Medulla oblongata (tissue), 1 donor: Measurements from ENCODE around the gene TMPRSS2.

Source experiments
- DNase-seq: peaks from one replicate; pipeline ENCODE4 v3.0.0-alpha.2; 2015; ENCODE audit errors: extremely low spot score

TMPRSS2 gene

DNA sequence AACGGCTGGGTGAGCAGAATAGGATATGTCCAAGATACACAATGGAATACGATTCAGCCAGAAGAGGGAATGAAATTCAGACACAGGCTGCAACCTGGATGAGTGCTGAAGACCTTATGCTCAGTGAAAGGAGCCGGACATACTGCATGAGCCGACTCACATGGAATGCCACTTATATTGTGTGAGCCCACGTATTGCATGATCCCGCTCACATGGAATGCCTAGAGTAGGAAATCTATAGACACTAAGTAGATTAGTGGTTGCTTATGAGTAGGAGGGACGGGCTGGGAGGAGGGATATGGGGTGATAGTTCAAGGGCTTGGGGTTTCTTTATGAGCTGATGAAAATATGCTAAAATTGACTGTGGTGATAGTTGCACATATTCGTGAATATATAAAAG lies 26.8 kb downstream of the TMPRSS2 start:
- DNase-seq = no peak

DNA sequence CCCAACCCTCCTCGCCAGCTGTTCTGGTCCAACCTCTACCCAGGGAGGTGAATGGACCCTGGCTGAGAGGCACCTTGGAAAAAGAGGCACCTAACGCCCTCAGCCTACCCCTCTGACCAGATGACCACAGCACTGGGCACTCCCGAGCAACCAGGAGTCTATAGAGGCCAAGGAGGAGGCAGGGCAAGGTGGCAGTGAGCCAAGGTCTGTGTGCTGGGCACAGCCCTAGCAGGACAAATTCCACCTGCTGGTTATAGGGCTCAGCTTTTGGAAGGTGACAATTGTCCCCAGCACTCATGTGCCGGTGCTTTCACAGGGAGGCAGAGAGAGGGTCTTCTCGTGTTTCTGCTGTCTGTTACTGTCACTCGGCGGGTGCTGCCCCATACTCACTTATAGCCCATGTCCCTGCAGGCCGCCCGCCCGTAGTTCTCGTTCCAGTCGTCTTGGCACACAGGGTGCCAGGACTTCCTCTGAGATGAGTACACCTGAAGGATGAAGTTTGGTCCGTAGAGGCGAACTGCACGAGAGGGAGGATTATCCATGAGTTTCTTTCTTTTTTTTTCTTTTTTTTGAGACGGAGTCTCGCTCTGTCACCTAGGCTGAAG lies 27.8 kb downstream of the TMPRSS2 start:
- DNase-seq = no peak

DNA sequence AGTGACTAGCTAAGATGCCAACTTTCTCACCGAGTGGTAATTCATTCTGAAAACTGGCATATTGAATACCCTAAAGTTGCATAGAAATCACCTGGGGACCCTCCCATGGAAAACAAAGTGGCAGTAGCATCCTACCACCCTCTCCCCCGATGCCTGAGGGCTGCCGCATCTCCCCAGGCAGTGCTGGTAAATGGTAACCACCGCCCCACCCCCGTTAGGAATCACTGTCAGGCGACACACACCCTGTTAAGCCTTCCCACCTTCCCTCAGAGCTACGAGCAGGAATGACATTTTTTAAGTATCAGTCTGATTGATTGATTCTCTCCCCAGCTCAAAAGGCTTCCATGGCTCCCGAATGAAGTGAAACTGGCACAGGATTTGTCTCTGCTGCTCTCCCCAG lies 28.3 kb downstream of the TMPRSS2 start:
- no peak for DNase-seq

DNA sequence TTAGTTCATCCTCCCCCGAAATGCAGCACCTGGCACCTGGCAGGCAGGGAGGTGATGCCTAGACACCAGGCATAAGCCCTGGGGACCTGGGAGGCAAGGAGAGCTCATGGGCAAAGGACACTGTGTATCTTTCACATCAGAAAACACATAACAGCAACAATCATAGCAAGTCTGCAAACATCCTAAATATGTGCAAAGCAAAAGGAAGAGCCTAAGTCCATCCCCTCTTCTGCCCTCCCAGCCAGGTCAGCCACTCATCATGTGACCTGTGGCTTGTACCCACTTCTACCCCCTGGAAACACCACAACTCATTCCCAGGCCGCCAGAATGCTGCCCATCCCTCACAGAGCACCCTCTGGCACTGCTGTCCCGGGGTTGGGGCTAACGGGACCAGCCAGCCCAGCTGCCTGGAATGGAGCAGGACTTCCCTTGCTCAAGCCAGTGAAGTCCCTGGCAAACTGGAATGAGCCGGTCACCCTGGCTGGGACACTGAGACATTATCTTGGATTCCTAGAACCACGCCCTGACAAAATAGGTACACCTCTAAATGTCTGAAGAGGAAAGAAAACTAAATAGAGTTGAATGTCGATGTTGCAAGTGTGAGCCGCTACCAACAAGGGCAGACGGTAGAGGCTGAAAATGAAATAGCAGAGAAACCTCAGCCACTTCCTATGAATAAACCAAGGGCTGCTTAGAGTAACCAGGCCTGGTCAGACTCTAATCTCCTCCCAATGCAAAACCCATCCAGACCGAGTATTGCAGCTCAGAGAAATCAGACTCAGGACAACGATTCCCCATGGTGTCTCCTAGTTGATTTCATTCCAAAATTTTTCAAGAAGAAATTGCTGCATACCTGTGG lies 29.4 kb downstream of the TMPRSS2 start:
- no peak for DNase-seq

DNA sequence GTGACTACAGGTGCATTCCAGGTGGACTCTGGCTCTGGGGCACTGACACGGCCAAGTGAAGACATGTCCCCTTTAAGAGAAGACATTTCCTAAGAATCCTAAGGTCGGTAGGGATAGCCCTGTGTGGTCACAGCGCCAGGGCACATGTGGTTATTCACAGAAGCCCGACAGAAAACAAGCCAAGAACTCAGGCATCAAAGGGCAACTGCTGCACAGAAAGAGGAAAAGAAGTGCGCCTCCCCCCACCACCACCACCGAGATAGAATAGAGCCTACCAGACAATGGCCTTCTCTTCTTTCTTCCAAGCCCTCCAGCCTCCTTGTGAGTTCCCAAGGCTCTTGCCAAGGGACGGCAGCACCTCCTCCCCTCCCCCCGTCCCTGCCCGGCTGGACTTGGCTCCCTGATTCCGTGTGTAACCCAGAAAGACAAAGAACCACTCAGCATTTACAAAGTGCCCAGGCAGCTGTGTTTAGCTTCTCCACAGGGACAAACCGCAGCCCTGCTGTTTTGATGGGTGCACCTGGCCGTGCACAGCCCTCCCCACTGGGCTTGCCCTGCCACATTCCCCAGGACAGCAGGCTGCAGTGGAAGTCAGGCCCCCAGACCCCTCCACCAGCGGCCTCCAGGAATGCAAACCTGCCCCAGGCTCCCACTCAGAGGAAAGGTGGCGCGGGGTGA lies 30.2 kb downstream of the TMPRSS2 start:
- DNase-seq = peak; percentile 72

DNA sequence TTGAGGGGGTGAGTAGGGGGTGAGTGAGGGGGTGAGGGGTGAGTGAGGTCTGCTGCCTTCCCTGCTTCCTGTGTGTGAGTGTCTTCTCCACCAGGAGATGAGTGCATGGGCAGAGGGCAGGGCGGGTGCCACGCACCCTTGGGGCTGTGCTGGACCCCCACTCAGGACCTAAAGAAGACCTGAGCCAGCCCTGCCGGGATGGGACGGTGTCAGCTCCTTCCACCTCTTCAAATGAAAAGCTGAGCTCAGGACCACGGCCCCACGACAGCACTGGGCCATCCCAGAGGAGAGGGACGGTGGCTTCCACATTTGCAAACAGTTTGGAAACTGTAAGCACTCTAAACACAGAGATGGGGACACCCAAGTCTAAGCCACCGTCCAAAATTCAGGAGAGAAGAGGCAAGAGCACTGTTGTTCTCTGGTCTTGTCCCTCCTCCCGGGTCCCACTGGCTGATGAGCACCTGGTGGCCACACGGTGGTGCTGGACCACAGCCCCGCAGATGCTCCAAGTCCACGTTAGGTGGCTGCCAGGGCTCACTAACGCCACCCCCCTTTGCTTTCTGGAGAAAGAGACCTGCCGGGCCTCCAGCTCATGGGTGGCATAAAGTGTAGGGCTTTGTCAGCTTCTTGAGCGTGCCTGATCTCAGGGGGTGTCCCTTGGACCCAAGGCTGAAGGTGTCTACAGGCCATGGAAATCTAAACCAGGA lies 32.1 kb downstream of the TMPRSS2 start:
- no peak for DNase-seq

DNA sequence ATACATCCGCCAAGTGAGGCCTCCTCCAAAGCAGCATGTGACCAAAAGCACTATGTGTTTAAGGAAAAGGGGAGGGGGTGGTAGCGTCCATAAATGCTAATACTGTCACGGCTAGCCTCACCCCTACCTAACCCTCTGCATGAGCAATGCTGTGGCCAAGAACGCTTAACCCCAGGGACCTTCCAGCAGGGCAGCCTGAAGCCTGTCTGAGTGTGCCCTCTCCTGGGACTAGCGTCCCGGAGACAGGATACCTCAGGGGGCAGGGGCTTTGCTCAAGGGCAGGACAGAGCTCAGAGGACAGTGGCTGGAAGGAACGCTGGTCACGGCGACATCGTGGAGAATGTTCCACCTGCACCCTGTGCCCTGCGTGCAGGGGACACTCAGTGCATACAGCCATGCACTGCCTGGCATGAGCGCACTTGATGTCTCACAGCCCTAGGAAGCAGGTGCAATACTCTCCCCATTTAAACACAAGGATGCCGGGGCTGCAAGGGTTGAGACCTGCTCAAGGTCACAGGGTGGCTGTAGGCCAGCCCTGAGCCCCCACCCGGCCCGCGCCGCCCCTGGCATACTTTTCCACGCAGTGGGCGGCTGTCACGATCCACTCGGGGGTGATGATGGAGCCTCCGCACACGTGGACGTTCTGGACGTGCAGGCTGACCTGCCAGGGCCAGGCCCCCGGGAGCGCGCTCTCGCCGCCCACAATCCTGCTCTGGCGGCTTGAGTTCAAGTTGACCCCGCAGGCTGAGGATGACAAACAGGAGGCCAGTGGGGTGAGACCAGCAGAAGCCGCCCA lies 35.0 kb downstream of the TMPRSS2 start:
- no peak for DNase-seq

DNA sequence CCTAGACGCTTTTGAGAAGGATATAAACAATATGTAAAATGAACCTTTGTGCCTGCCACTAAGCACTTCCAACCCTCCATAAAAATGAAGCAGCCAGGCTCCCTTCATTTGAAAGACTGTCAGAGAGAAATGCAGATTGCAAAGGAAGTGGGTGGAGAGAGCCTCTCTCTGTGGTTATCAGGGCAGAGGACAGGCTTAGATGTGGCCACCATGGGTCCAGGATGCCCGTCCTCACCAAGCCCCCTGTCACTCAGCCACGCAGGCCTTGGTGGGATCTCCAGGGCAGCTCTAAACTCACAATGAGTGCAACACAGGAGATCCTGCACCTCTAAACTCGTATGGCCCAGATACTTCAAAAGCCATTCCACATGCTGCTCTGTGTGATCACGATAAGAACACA lies 37.9 kb downstream of the TMPRSS2 start:
- DNase-seq = no peak

DNA sequence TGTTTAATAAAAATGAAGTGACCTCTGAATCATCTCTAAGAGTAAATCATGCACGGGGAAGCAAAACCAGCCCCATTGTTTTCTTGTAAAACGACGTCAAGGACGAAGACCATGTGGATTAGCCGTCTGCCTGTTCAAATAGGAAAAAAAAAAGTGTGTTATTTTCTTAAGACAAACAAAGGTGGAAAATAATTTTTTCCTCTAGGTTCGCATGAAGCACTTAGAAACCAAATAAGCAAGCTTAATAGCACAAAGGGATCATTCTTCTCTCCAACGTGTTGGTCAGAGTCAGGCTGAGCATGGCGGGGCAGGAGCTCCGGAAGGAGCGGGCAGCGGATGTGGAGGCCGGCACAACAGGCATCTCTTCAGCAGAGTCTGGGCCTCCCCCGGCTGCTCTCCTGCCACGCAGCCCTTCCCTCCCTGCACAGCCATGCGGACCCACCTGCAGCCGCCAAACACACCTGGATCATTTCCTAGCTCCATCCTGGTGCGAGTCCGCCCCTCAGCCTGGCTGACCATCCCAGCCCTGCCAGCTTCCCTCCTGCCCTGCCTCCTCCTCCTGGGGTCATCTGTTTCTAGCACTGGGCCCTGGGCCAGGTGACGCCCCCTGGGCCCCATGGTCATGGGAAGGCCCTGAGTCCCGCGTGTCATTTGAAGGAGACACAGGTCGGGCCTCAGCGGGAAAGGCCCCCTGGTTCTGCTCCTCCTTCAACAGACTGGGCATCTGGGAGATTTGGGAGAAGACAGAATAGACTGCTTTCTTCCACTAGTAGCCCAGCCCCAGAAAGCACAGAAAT lies 41.7 kb downstream of the TMPRSS2 start:
- DNase-seq = peak; percentile 17

DNA sequence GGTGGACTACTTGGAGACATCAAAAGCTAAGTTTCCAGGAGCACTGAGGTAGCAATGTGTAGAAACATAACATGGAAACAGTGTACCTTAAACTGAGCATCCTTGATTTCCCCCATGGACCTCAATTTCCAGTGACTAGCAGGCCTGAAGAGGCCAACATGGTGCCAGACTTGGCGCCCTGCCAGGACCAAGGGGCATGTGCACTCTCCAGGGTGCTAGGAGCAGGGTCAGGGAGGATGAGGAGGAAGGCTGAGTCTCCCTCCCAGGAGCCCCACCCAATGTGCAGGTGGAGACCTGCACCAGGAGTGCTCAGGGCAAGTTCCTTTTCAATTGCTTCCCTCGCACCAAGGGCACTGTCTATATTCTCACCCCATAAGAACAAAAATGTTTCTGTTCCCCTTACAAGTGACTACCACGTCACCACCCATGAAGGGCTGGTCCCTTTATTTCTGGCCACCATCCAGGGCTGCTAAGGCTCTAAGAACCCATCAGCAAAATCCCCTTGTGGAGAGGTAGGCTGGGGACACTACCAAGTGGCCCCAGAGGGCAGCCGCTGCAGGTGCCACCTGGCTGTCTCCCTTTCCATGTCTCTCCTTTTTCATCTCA lies 42.7 kb downstream of the TMPRSS2 start:
- DNase-seq = no peak

DNA sequence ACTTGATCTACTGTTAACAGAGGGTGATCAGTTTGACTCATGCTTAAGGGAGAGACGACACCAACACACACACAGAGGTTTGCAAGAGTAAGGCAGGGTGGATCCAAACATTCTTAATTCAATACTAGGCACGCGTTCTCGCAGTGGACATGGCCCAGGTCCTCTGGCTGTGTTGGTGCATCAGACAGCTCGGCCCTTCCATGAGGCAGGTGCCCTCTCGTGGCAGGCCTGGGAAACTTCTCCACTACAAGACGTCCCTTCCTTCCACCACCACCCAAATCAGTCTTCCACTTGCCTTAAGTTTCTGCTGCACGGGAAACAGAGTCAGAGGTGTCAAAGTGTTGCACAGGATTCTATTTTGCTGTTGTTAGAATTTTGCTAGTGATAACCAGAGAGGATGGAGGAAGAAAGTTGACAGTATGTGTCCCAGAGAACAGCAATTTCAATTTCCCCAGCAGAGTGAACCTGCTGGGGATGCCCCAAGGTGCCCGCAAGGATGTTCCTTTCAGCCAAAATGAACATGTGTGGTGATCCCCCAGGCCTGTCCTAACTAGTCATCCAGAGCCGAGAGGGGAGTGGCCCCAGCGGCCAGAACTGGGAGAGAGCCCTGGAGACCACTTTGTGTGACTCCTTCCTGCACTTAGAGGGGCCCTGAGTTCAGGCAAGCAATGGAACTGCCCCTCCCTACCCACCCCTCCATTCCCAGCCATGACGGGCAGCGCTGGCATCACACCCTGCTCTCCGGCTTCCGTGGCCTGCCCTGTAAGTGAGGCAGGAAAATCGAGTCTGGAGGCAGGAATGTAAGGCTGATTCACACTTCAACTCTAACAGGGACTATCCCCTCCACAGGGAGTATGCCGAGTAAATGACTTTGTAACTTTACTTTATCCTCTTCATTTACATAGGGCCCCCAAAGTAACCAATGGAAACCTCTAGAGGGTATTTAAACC lies 47.1 kb downstream of the TMPRSS2 start:
- peak; percentile 77 for DNase-seq

DNA sequence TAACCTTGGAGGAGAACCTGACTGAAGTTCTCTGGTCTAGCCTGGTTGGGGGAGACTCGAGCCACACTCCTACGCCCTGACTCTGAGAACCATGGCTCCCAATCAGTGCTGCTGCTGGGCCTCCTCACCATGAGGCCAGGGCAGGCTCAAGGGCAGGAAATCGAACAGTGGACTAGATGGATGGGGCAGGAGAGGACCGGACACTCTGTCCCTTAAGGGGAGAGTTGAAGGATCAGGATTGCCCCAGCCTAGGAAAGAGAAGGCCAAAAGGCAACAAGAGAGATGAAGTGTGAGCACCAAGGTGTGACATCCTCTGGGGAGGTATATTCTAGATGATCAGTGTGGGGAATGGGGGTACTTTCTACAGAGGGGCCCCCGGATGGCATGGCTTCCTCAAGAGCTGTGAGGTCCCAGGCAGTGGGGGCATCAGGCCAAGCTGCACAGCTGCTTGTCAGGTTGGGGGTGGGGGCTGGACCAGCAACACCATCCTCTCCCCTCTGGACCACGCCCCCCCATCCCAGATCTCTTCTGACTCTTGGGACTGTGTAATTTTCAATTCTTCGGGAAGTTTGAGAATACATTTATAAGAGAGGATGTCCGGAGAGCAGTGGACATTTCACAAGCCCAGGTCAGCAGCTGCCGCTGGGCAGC lies 47.9 kb downstream of the TMPRSS2 start:
- DNase-seq = no peak

DNA sequence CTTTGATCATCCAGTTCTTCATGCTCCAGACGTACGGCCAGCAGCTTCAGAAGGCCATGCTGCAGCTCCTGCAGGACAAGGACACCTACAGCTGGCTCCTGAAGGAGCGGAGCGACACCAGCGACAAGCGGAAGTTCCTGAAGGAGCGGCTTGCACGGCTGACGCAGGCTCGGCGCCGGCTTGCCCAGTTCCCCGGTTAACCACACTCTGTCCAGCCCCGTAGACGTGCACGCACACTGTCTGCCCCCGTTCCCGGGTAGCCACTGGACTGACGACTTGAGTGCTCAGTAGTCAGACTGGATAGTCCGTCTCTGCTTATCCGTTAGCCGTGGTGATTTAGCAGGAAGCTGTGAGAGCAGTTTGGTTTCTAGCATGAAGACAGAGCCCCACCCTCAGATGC lies 49.4 kb downstream of the TMPRSS2 start:
- no peak for DNase-seq

DNA sequence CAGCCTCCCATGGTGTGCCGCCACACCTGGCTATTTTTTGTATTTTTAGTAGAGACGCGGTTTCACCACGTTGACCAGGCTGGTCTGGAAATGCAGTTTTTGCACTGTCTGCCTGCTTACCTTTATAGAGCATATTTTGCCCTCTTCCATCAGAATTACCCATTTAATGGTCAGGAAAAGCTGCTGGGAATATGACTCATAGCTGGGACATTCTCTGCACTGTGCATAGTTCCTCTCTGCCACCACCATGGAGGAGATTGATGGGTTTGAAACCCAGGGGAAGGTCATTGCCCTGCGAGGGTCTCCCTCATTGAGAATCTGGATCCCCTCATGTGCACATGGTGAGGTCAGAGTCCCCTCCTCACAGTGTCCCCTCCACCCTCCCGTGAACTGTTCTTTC lies 49.8 kb downstream of the TMPRSS2 start:
- no peak for DNase-seq

DNA sequence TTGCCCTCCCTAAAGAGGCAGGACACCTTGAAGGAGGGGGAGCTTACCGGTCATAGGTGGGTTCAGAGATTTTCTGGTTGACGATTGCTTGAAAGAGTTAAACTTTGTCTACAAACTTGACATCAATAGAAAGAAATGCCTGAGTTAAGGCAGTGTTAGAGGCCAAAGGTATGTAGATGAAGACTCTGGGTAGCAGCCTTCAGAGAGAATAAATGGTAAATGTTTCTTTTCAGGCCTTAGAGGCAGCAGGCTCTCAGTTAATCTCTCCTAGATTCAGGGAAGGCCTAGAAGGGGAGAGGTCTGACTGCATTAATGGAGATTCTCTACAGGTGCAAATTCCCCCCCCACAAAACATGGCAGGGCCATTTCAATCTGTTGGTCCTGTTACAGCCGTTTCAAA lies 54.2 kb downstream of the TMPRSS2 start:
- DNase-seq = no peak

DNA sequence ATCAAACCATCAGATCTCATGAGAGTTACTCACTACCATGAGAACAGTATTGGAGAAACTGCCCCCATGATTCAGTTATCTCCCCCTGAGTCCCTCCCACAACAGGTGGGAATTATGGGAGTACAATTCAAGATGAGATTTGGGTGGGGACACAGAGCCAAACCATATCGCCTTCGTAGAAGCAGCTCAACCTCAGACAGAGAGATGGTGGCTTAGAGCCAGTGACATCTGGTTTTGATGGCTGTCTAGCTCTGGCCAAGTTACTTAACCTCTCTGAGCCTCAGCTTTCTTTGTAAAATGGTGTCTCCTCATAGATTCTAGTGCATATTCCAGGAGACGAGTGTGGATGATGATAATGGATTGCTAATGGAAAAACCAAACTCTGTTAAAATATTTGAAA lies 54.8 kb downstream of the TMPRSS2 start:
- no peak for DNase-seq

DNA sequence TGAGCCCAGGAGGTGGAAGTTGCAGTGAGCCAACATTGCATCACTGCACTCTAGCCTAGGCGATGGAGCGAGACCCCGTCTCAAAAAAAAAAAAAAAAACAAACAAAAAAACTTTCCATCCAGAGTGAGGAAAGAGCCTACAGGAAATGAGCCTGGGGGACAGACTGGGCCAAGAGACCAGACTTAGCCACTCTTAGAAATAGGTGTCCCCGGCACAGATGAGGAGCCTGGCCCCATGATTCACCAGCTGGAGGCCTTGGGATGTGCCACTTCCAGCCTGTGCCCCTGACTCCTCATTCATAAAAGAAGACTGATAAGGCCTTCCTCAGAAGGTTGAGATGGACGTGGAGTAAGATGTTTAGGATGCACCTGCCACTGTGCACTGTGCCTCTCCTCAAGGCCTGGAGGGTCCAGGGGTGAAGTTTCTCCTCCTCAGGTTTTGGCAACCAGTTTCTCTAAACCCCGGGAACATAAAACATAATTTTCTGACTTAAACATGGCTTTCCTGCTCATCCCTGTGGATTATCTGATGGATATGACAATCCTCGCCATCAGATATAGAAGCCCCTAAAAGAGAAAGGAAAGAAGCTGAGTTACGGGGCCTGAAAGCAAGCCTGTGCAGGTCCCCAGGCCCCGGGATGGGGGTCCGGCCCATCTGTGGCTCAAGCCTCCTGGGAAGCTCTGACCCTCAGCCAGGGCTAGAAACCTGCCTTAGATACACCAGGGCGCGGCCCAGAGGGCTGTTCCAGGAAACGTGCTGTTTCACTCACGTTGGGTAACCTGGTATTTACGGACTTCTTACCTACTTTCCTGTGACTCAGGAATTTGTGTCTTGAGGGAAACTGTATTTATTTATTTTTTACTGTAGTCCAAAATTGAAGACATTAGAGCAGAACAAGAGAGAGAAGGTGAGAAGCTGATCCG lies 55.9 kb downstream of the TMPRSS2 start:
- DNase-seq = no peak
